ENCODE results near the gene EIF3A. TPM values are rescaled to one million over a fixed set of nuclear protein-coding genes. Genes with fewer than 3 reads are reported as not detected.
A peak's percentile ranks its signal among the peaks of the same experiment; 100 is the strongest.

Gene EIF3A
- total RNA-seq, 1 donor from 2014 or later = 150 TPM

GRCh38 chr10:119079599-119080520, 757 bp downstream of the EIF3A start:
- Histone ChIP-seq H3K36me3 (ENCODE audit: control insufficient read depth, insufficient read depth, low read length) (peaks cover 1% of the 10 kb centered on the region), H3K4me3 (ENCODE audit: low read depth, low read length) (peak overlapping the region; percentile 99), H3K27me3 (ENCODE audit: control insufficient read depth, insufficient read depth, low read length) (no peaks in the 10 kb centered on the region)
- TF ChIP-seq CTCF (IDR thresholded peaks at IDR 0.05; ENCODE audit: insufficient read depth, low read length, severe bottlenecking) = no peak
- FAIRE-seq (no peak), DNase-seq (ENCODE audit: low read depth) (peak; percentile 64)

GRCh38 chr10:119078422-119079179, 2.0 kb downstream of the EIF3A start:
- DNase-seq (ENCODE audit: low read depth) (no peak), FAIRE-seq (no peak)
- no peak for TF ChIP-seq CTCF (IDR thresholded peaks at IDR 0.05; ENCODE audit: insufficient read depth, low read length, severe bottlenecking)
- peaks cover 3% of the 10 kb centered on the region for H3K36me3 ChIP-seq (ENCODE audit: control insufficient read depth, insufficient read depth, low read length)
- no peaks in the 10 kb centered on the region for H3K27me3 ChIP-seq (ENCODE audit: control insufficient read depth, insufficient read depth, low read length)
- H3K4me3 ChIP-seq (ENCODE audit: low read depth, low read length) = peak overlapping the region; percentile 99

- TF ChIP-seq CTCF (IDR thresholded peaks at IDR 0.05; ENCODE audit: insufficient read depth, low read length, severe bottlenecking) = no peak
- Histone ChIP-seq H3K4me3 (ENCODE audit: low read depth, low read length) (no peak overlapping the region), H3K36me3 (ENCODE audit: control insufficient read depth, insufficient read depth, low read length) (peaks cover 11% of the 10 kb centered on the region), H3K27me3 (ENCODE audit: control insufficient read depth, insufficient read depth, low read length) (no peaks in the 10 kb centered on the region)
- FAIRE-seq (no peak), DNase-seq (ENCODE audit: low read depth) (no peak)
Observed at GRCh38 chr10:119073584-119073983, 7.0 kb downstream of the EIF3A start.

GRCh38 chr10:119070395-119071165, 10.0 kb downstream of the EIF3A start:
- TF ChIP-seq CTCF (IDR thresholded peaks at IDR 0.05; ENCODE audit: insufficient read depth, low read length, severe bottlenecking) = no peak
- Histone ChIP-seq H3K36me3 (ENCODE audit: control insufficient read depth, insufficient read depth, low read length) (peaks cover 17% of the 10 kb centered on the region), H3K4me3 (ENCODE audit: low read depth, low read length) (no peak overlapping the region), H3K27me3 (ENCODE audit: control insufficient read depth, insufficient read depth, low read length) (no peaks in the 10 kb centered on the region)
- FAIRE-seq = no peak
- DNase-seq (ENCODE audit: low read depth) = no peak

GRCh38 chr10:119061926-119062325, 18.7 kb downstream of the EIF3A start:
- Histone ChIP-seq H3K27me3 (ENCODE audit: control insufficient read depth, insufficient read depth, low read length) (no peaks in the 10 kb centered on the region), H3K36me3 (ENCODE audit: control insufficient read depth, insufficient read depth, low read length) (peaks cover 25% of the 10 kb centered on the region), H3K4me3 (ENCODE audit: low read depth, low read length) (no peak overlapping the region)
- no peak for TF ChIP-seq CTCF (IDR thresholded peaks at IDR 0.05; ENCODE audit: insufficient read depth, low read length, severe bottlenecking)
- FAIRE-seq (no peak), DNase-seq (ENCODE audit: low read depth) (no peak)

Data from bronchial epithelial cell (primary cell).